CD4-positive, alpha-beta T cell treated with Interleukin-17A for 1 hour (primary cell): Measurements from ENCODE around the gene ITPKB.
"Not testable (repeated sequence)": the region's sequence is repeated elsewhere in the genome, so short reads cannot be mapped to it uniquely, and the experiment has no call there.

ENCODE experiments used
- DNase-seq: peaks from one replicate; pipeline ENCODE4 v3.0.0-alpha.2; 2020

The ITPKB gene

DNA sequence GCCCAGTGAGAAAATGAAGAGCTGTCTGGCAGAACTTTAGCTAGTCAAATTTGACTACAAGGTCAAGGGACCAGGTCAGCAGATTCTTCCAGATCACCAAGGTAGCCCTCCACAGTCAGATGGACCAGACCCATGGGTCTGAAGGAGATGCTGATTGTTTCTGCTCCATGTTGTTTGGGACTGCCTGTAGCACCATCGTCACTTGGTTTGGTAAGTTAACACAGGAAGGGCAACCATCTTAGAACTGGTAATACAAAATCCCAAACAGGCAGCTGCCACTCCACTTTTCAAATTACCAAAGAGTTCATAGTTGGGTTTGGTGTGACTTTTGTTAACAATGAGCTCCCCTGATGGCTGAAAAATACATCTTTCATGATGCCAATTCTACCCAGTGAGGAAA, 9.0 kb downstream of the ITPKB start:
- peak; percentile 43 for DNase-seq

DNA sequence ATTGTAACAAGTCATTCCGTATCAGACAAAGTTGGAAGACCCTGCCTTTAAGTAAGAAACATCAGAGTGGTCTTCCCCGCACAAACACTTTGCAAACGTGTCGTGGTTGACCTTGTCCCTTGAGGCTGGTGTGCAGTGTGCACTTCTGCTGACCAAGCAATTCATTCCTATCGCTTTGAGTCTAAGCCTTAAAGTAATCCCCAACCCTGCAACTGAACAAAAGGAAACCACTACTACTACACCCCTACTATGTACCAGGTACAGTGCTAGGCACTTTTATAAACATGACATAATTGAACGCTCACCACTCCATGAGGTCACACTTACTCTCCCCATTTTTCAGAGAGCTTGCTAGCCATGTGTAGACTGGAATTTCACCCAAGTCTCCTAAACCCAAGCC, 10.6 kb downstream of the ITPKB start:
- DNase-seq = peak; percentile 51

DNA sequence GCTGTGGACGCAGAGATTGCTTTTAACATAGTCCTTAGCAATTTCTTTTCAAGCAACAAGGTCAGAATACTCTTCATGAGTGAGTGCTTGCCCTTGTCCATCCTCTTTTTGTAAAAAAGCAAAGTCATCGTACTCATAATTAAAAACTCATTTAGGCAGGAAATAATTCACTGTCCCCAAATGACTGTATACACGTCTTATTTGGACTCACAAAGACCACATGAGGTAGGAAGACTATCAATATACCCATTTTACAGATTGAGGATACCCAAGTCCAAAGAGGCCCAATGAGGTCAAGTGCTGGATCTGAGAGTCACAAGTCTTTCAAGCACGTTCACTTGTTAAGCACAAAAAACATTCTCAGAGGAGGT, 13.2 kb downstream of the ITPKB start:
- no peak for DNase-seq

DNA sequence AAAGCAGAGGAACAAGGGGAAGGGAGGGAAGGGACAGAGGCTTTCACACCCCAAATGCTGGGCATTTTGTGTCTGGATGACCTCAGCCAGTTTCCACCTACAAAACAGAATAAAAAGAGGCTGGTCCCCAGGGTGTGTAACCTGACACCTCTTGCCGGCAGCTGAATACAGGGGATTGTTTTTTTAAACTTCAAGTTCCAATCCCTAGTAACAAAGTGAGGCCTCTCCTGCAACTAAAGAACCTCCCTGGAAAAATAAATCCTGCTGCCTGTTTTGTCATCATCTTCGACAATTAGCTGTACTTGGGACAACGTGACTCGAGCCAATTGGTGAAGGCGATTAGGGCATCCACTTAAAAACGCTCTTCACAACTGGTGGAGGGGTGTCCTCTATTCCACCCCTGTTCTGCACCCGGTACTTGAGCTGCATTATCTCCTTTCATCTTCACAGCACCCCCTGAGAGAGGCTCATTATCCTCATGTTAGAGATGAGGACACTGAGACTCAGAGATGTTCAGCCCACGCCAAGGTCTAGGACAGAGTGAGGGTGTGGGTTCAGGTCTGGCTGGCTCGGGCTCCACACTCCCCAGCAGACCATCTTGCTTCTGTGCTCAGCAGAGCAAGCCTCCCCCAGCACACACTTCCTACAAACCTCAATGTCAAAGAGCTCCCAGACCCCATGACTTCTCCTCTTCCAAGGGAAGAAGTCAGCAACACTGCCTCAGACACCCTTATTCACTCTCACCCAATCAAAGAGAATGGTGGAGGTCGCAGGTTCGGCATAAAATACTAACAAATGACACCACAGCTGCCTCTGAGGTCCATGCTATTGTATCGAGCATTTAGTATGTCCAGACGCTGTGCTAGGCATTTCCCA, 15.2 kb downstream of the ITPKB start:
- DNase-seq = no peak

DNA sequence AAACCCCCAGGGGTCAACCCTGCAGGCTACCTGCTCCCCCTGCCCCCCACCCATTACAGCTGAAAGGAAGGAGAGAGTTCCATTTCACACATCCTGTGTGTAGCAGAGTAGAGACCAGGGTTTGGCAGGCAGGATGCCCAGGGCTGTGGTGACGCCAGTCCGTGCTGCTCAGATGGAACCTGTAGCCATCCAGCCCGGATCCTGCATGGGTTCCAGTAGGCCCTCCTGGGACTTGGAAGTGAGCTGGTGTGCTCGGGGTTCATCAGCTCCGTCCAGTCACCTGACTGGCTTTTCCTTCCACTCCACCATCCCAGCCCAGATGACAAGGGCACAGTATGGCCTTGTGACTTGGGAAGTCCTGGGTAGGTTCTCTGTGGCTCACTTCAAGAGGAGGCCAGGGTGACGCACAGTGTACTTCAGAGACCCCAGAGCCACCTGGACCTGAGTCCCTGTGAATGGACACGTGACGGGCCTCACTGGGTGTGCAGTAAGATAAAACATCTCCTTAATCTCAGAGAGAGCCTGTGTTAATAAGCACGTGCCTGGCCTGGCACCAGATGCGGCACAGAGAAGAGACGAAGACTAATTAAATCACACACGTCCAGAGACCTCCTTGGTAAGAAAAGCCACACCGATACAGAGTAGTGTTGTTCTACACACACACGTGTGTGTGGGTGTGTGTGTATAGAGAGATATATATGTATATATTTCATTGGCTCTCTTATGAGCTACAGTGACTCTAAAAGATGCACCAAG, 16.0 kb downstream of the ITPKB start:
- no peak for DNase-seq

DNA sequence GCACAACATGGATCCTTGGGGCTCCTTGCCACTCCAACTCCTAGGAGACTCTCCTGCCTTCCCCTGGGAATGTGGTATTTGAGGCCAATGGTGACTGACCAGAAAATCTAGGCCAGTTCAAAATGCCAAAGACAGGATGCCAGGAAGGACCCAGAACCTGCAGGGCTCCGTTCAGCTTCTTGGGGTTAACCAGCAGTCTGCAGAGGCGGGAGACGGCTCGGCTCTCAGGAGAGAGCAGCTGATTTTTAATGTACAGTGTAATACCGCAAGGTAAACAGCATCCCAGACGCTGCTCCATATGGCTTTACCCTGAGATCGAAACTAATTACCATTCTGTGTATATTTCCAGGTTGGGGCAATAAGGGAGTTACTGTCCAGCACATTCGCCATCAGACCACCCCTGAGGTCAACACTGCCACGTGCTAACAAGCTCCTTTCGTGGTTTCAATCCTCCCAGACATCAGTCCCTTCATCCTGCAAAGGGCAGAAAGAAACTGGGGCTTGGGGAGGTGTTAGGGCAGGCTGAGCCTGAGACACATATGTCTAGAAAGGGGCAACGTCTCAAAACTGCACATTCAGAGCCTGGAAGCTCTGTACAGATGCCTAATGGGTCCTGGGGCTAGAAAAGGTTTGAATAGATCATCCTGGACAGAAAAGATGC, 16.7 kb downstream of the ITPKB start:
- no peak for DNase-seq

DNA sequence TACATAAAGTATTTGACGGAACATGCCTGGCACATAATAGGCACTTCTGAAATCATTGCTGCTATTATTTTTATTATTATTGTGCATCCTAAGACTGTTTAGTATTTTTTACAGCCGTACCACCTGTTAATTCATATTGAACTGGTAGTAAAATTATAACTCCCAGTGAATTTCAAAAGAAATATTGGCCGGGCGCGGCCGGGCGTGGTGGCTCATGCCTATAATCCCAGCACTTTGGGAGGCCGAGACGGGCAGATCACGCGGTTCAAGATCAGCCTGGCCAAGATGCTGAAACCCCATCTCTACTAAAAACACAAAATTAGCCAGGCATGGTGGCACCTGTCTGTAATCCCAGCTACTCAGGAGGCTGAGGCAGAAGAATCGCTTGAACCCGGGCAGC, 18.5 kb downstream of the ITPKB start:
- DNase-seq = not testable (repeated sequence)

DNA sequence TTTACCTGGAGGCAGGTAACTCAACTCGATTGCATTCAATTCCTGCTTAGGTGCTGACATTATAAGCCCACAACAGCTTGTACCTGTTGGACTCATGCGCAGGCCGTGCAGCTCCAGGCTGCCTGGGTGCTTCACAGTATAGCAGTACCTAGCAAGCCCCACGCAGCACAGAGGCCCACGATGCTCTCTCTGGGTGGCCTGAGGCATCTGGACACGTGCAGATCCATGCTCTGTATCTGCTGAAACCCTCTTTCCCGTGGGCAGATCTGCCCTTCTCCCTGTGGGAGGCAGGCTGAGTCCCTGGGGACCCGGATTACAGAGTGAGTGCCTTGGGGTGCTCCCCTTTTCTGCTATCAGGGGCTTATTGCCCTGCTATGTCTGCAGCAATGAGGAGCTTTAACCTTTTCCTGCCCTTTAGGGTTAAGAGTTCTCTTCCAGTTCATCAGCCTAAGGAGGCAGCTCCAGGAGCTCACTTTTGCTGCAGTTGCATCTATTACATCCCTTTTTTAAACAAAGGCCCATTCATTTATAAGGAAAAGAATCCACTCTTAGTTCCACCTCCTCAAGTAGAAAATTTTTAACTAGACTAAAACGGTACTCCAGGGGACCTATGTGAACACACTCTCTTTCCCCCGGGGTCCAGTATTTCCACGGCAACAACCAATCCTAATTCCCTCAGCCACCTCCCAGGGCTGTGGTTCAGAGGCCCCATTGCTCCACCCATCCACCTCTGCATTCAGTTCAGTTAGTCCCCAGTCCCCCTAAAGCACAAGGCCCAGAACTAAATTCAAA, 19.3 kb downstream of the ITPKB start:
- DNase-seq = no peak

DNA sequence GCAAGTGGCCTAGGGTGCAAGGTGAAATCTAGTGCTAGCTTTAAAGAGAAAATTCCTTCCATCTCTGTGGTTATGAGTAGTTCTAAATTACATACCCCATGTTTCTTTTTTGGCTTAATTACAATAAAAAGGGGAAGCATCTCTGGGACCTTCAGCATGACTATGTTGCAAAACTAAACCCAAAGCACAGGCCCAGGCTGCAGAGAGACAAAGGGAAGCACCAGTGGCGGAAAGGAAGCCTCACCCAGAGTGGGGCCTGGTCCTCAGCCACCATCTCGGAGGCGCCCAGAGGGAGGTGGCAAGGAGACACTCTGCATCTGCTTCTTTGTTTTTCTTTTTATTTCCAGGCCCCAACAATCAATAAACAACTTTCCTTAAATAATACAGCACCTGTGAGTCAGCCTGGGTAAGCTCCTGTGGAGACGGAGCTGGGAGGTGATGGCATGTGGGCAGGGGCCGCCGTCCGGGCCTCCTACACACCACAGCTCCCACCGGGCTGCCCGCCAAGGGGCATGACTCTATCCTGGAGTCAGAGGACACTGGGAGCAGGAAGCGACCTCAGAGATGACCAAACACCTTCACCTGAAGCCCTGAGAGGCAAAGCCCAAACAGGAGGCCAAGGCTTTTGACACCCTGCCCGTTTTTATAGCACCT, 21.7 kb downstream of the ITPKB start:
- no peak for DNase-seq

DNA sequence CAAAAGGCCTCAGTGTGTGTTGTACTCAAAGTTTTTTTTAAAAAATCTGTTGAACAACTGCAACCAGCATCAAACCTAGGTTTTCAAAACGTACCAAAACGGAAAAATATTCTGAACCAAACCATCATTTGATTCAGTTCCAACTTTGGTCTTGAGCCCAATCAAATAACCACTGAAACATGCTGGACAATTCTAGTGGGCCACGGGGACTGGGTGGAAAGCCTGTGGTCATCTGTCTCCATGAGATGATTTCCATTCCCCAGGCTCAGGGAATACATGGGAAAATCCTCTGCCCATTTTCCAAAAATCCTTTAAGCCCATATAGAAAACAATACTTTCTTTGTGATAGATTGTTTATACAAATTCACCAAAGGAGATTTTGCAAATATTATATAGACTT, 22.5 kb downstream of the ITPKB start:
- no peak for DNase-seq

DNA sequence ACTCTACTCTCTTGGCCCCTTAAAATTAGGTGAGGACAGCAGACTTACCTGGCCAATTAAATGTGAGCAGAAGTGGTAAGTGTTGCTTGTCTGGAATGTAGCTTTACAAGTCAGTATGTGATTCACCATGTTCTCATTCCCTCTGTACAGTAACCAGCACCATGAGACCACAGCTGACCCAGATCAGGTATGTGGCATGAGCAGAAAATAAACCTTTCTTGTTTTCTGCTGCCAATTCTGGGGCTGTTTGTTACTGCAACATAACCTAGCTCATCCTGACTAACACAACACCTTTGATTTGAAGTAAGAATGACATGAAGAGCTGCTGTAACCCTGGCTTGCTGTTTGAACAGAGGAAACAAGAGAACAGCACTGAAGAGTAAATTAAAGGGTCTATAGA, 24.9 kb downstream of the ITPKB start:
- DNase-seq = no peak

DNA sequence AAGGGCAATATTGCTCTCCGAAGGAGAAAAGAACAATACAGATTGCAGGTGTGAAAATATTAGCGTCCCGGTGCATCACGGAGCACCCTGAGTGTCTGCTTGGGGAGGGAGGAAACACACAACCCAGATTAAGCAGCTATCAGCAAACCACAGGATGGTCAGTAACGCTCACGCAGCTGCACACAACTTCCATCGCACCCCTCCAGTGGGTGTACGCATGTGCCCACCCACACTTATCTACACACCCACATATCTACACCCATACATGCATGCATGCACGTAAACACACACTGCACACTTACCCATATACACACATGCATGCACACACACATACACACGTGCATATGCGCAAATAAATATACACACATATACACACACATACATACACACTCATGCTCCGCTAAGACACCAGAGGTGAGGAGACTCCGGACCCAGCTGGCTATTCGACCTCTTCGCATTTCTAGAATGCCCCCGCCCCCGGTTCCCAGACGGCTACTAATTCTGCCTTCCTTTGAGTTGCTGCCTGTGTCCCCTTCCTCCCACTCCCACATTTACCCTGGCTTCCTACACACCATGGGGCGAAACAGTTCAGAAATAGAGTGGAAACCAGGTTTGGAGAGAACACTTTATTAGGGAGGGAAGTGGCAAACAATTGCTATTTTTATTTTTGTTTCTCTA, 26.2 kb downstream of the ITPKB start:
- DNase-seq = peak; percentile 43

DNA sequence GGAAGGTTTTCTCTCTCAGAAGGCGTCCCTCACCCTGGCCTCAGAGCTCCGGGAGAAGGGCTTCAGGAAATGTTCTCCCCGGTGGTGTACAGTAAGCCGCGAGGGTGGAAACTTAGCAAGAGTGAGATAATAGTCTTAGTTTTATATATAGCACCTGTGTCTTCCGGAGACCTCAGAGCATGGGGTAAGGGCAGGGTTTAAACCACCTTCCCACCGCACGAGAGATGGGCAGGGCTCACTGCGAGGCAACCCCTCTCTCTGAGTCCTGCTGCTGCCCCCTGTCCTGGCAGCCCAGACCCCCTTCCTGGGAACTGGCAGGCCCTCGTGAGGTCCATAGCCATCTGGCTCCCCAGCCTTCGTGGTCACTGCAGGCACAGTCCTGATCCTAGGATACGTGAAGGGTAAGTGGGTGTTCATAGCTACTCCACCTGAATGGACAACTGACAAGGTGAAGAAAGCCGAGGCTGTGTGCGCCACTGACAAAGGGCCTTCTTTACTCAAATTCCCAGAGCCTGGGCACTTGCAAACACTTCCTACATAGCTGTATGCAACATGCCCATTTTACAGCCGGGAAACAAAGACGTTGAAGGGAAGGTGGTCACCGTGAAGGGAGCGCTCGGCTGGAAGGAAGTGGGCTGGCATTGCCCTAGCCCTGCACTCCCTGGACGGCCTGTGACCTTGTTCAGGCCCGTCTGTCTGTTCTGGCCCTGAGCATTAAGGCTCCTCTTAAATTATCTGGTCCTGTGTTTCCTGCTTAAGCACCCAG, 26.9 kb downstream of the ITPKB start:
- peak; percentile 67 for DNase-seq

DNA sequence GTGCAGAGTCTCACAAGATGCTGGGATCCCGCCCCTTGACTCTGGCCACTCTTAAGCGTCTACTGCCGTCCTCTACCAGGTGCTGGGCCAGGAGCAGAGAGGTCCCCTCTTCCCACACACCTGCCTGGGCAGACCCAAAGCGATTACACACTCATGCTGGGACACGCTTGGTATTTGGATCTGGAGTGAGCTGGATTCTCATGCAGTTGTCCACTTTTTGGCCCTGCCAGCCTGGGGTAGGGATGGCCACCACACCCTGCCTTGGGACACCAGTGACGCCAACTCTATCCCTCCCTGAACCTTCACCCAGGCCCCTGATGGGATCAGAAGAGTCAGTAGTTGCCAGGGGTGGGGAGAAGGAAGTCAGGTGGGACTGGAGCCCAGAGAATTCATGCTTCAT, 28.6 kb downstream of the ITPKB start:
- DNase-seq = no peak

DNA sequence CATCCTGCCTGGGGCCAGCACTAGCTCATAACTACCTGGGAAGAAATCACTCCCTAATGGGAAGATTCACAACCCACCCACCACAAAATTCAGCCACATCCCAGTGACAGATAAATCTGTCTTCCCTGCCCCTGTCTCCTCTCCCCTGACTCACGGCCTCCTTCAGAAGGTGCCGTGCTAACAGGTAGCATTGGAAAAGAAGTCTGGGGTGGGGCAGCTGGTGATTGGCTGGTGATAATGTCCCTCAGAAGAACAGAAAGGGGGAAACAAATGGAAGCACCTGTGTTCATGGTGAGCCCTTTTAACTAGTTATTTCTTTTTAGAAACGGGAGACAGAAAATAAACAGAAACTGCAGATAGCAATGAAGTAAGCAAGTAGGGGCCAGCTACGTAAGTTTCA, 29.1 kb downstream of the ITPKB start:
- DNase-seq = no peak

DNA sequence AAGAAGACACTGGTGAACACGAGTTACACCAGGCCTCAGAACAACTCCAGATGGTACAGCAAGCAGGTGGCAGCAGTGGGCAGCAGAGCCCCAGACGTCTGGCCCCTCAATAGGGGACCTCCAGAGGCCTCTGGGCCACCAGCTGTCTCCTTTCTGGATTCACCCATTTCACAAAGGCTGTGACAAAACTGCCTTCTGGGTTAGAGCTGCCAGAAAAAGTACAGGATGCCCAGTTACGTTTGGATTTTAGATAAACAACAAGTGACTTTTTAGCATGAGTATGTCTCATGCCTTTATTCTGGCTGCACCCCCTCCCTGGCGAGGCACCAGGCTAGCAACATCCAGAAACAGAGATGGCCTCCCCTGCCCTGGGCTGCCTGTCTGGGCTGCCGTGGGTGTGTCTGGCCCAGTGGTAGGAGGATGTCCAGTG, 30.1 kb downstream of the ITPKB start:
- DNase-seq = no peak

DNA sequence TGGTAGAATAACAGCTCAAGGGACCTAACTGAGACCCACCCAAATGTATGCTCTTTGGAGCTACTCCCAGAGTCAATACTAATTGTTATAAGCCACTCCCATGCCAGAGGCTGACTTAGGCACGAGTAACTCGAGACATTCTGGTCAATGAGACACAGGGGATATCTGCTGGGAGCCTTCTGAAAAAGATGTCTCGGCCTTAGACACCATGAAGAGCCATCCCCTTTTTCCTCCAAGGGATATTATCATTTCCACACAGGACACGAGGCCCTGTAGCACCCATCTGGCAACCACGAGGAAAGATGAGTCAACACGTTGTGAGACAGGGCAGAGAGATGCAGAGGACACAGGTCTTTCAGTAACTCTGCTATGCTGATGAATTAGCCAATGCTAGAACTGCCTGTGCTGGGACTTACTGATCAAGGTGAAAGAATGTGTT, 30.7 kb downstream of the ITPKB start:
- no peak for DNase-seq

DNA sequence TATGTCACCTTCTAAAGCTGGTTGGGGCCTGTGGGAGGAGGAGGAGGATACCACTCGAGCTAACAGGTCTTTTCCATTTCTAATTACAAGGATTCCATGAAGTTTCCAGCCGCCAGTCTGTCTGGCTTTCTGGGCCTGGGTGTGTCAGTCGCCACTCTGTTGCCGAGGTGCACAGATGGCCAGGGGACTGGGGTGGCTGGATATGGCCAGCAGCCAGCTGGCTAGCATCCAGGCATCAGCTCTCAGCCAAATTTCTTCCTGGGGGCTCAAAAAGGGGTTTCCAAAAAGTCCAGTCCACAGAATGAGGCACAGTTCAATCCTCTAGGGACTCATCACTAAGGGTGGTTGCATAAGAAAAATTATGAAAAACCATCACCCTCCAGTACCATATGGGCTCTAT, 32.4 kb downstream of the ITPKB start:
- no peak for DNase-seq

DNA sequence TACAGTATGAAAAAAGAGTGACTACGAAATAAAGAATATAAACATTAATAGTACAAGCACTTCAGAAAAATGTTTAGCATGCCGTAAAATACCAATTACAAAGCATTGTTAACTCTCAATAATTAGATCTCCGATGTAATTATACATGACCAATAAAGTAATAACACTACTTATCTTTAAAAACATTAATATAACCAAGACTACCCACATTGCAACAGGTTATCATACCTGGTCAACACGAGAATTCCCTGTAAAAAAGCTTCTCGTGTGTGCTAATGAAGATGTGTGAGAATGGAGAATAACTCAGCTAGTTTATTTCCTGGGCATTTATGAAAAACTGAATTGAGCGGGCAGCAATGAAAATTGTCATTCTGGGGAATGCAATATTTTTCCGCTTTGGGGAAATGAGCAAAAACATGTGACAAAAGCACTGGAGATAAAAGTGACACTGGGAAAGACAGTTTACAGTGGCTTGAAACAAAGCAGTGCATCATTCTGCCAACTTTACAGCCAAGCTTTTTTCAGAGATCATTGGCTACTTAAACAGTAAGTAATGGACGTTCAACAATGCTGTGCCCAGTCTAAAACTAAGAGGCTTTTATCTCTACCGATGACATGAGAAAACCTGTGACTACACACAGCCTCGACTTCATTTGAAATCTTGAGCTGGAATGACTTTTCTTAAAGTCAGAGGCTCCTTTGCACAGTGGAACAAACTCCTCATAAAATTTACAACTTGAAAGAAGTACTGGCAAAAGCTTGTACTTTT, 34.7 kb downstream of the ITPKB start:
- no peak for DNase-seq
